PC-3 (cell line): ENCODE data around the gene SH2D6. TPM values are rescaled to one million over a fixed set of nuclear protein-coding genes. Genes with fewer than 3 reads are reported as not detected.

Experiments
- ATAC-seq: fragments of 200-7000 bp; cut with Tn5 transposase; 2 replicates; pipeline ENCODE4 v1.9.1; 2020; ENCODE audit warnings: mild to moderate bottlenecking, moderate library complexity
- BruUV-seq: library from RNA; stranded (reverse); fragments of 400-500 nt; replicated peaks from 2 replicates; lab custom pipeline; 2021; lab: Mats Ljungman, UMichigan
- CTCF ChIA-PET: fragments of 300-600 bp; sonication (Branson Sonifier 250); formaldehyde crosslinking; loops from one replicate; lab custom pipeline; 2022; ENCODE audit warnings: antibody characterized with exemption; lab: Charles Lee
- POLR2A ChIA-PET: fragments of 300-600 bp; sonication (Branson Sonifier 250); formaldehyde crosslinking; loops from one replicate; lab custom pipeline; 2022; ENCODE audit warnings: antibody characterized with exemption; ENCODE audit not compliant: unreplicated experiment; lab: Charles Lee
- DNase-seq: peaks from one replicate; pipeline ENCODE4 v3.0.0-alpha.2; 2015
- H2AFZ ChIP-seq: fragments of 300-600 bp; sonication (generic); 2 replicates; pipeline ENCODE4 v1.6.0; 2016; ENCODE audit warnings: antibody characterized with exemption, low read length
- H3F3A ChIP-seq: fragments of 300-600 bp; sonication (generic); one replicate; pipeline ENCODE4 v1.6.0; 2017; ENCODE audit warnings: antibody characterized with exemption, low read length, control low read depth, mild to moderate bottlenecking; ENCODE audit not compliant: unreplicated experiment
- H3K27ac ChIP-seq: fragments of 300-600 bp; sonication (generic); 2 replicates; pipeline ENCODE4 v1.5.1; 2016; ENCODE audit warnings: mild to moderate bottlenecking, low read length
- H3K27me3 ChIP-seq: fragments of 300-600 bp; sonication (generic); 2 replicates; pipeline ENCODE4 v1.6.1; 2016; ENCODE audit warnings: low read length, mixed read lengths
- H3K36me3 ChIP-seq: fragments of 300-600 bp; sonication (generic); 2 replicates; pipeline ENCODE4 v1.6.1; 2016; ENCODE audit warnings: low read depth, mixed run types, low read length, mixed read lengths
- H3K4me1 ChIP-seq: fragments of 300-600 bp; sonication (generic); 2 replicates; pipeline ENCODE4 v1.5.1; 2016; ENCODE audit warnings: low read length; ENCODE audit not compliant: insufficient read depth
- H3K4me2 ChIP-seq: fragments of 300-600 bp; sonication (generic); 2 replicates; pipeline ENCODE4 v1.6.0; 2016; ENCODE audit warnings: low read length
- H3K4me3 ChIP-seq: fragments of 300-600 bp; sonication (generic); 2 replicates; pipeline ENCODE4 v1.5.1; 2016; ENCODE audit warnings: mild to moderate bottlenecking, low read length, mixed read lengths
- H3K79me2 ChIP-seq: fragments of 300-600 bp; sonication (generic); 2 replicates; pipeline ENCODE4 v1.6.1; 2017; ENCODE audit warnings: low read length, mixed read lengths
- H3K9ac ChIP-seq: fragments of 300-600 bp; sonication (generic); 2 replicates; pipeline ENCODE4 v1.6.0; 2016; ENCODE audit warnings: mild to moderate bottlenecking, low read length
- H3K9me2 ChIP-seq: fragments of 300-600 bp; sonication (generic); replicated peaks from 2 replicates; pipeline ENCODE4 v1.6.1; 2016; ENCODE audit warnings: mixed run types, low read length, mixed read lengths
- H3K9me3 ChIP-seq: fragments of 300-600 bp; sonication (generic); 2 replicates; pipeline ENCODE4 v1.6.1; 2016; ENCODE audit warnings: low read length, mixed read lengths
- H4K20me1 ChIP-seq: fragments of 300-600 bp; sonication (generic); 2 replicates; pipeline ENCODE4 v1.6.1; 2016; ENCODE audit warnings: low read length, mixed read lengths
- EZH2 ChIP-seq: fragments of 300-600 bp; sonication (generic); IDR thresholded peaks from one replicate; pipeline ENCODE4 v1.6.1; 2017; ENCODE audit warnings: antibody characterized with exemption, mild to moderate bottlenecking, low read length; ENCODE audit not compliant: unreplicated experiment
- EZH2phosphoT487 ChIP-seq: fragments of 300-600 bp; sonication (generic); IDR thresholded peaks from 2 replicates; pipeline ENCODE4 v1.6.1; 2018; ENCODE audit warnings: mild to moderate bottlenecking, antibody characterized with exemption, low read length, borderline replicate concordance
- intact Hi-C: fragments of 100-400 bp; cut with micrococcal nuclease; formaldehyde crosslinking; loops from 2 replicates; pipeline ENCODE4 v1.9.0; 2023
- total RNA-seq: library from RNA; depleted of rRNA; stranded (reverse); fragments of >200 nt; gene quantifications from 2 replicates; pipeline ENCODE4 v1.2.3, GENCODE V29; 2014
- TF ChIP-seq, protein P1 (sequence below): fragments of 300-600 bp; sonication (generic); conservative IDR thresholded peaks from 2 replicates; pipeline ENCODE4 v1.5.1; 2017; ENCODE audit warnings: antibody characterized with exemption, low read depth, mild to moderate bottlenecking, low read length

Gene SH2D6
- total RNA-seq, 1 experiment from 2014 or later = not detected

DNA sequence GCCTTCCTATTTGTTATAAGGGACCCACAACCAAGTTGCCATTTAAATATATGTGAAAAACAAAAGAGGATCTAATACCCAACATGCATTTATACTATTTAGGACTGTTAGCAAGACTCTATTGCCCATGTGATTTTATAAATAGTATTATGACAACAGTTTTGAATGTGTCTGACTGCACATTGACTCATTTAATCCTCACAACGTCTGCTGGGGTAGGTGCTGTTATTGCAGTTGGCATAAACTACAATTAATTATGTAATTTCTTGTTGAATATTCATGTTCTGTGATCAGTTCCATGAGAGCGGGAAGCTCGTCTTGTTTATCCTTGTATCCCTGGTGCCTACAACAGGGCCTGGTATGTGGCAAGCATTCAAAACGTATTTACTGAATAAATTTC lies 53.7 kb downstream of the SH2D6 start:
- ChIA-PET CTCF (interaction anchor here (0.6 kb wide), 1 partner anchor 26 kb away, joined by 3 read pairs; no protein-coding TSS in a partner anchor), POLR2A (interaction anchor here (0.6 kb wide), 1 partner anchor 51 kb away, joined by 11 read pairs; no protein-coding TSS in a partner anchor)
- no peak for TF ChIP-seq EZH2phosphoT487
- TF ChIP-seq, protein P1, sequence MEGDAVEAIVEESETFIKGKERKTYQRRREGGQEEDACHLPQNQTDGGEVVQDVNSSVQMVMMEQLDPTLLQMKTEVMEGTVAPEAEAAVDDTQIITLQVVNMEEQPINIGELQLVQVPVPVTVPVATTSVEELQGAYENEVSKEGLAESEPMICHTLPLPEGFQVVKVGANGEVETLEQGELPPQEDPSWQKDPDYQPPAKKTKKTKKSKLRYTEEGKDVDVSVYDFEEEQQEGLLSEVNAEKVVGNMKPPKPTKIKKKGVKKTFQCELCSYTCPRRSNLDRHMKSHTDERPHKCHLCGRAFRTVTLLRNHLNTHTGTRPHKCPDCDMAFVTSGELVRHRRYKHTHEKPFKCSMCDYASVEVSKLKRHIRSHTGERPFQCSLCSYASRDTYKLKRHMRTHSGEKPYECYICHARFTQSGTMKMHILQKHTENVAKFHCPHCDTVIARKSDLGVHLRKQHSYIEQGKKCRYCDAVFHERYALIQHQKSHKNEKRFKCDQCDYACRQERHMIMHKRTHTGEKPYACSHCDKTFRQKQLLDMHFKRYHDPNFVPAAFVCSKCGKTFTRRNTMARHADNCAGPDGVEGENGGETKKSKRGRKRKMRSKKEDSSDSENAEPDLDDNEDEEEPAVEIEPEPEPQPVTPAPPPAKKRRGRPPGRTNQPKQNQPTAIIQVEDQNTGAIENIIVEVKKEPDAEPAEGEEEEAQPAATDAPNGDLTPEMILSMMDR = no peak
- no peak for TF ChIP-seq EZH2
- no peak overlapping the region for H2AFZ ChIP-seq
- H3K27ac ChIP-seq = peak overlapping the region; percentile 31; the same call in 1 of the 2 replicates
- no peak overlapping the region for H3K4me2 ChIP-seq
- H3K4me3 ChIP-seq = no peak overlapping the region
- peaks cover 4% of the 10 kb centered on the region for H3F3A ChIP-seq
- H3K9me3 ChIP-seq = no peaks in the 10 kb centered on the region
- peaks cover 31% of the 10 kb centered on the region for H3K4me1 ChIP-seq
- no TSS peak for BruUV-seq
- no peak for DNase-seq
- no peaks in the 10 kb centered on the region for H3K36me3 ChIP-seq
- H3K9me2 ChIP-seq = no peaks in the 10 kb centered on the region
- no peak for ATAC-seq
- no peak overlapping the region for H3K9ac ChIP-seq
- H3K79me2 ChIP-seq = no peaks in the 10 kb centered on the region
- H3K27me3 ChIP-seq = no peaks in the 10 kb centered on the region
- intact Hi-C loops = no loop called here
- no peaks in the 10 kb centered on the region for H4K20me1 ChIP-seq

DNA sequence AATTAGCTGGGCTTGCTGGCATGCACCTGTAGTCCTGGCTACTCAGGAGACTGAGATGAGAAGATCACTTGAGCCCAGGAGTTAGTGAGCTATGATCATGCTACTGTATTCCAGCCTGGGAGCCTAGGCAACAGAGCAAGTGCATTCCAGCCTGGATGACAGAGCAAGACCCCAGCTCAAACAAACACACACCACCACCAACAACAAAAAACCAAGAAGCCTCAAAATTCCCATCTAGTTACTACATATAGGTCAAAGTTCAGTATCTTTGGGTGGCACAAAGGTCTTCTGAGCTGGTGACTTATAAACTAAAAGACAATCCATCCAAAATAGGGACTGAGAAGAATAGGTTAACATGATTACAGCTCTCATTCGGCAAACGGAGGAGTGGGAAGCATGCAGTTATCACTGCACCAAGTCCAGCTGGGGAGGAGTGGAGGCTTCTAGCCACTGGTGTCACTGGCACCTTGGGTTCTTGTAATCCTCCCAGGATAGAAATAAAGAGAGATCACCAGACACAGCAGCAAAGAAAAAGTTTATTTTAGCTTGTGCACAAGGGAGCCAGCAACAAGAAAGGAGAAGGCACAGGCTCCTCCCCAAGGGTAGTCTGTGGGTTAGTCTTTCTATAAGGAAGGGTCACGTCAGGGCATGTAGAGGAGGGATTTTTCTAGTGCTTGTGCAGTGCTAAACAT lies 57.4 kb downstream of the SH2D6 start:
- no peak overlapping the region for H3K27ac ChIP-seq
- intact Hi-C loops = no loop called here
- CTCF ChIA-PET = no interaction called here
- no peak overlapping the region for H2AFZ ChIP-seq
- no peak overlapping the region for H3K4me2 ChIP-seq
- H3K4me3 ChIP-seq = no peak overlapping the region
- H3K9me2 ChIP-seq = no peaks in the 10 kb centered on the region
- DNase-seq (no peak), ATAC-seq (no peak)
- H4K20me1 ChIP-seq = no peaks in the 10 kb centered on the region
- H3K4me1 ChIP-seq = peaks cover 10% of the 10 kb centered on the region
- no TSS peak for BruUV-seq
- no peaks in the 10 kb centered on the region for H3K9me3 ChIP-seq
- H3K27me3 ChIP-seq = no peaks in the 10 kb centered on the region
- no peaks in the 10 kb centered on the region for H3F3A ChIP-seq
- no peaks in the 10 kb centered on the region for H3K79me2 ChIP-seq
- H3K36me3 ChIP-seq = no peaks in the 10 kb centered on the region
- no peak overlapping the region for H3K9ac ChIP-seq
- POLR2A ChIA-PET = no interaction called here
- TF ChIP-seq EZH2 (no peak), EZH2phosphoT487 (no peak)
- TF ChIP-seq, protein P1 = no peak

DNA sequence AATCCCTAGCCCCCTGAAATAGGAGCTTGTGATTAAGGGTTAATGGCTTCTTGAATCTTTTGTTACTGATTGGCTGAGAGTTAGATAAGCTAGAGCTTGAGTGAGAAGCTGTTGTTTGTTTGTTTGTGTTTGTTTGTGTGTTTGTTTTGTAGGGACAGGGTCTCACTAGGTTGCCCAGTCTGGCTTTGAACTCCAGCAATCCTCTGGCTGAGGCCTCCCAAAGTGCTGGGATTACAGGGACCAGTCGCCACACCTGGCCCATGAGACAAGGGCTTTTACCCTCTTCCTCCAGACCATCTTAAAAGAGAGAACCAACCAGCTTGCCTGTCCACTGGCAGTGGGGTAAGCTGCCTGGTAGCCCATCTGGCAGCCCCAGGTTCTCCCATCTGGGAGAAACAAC lies 58.1 kb downstream of the SH2D6 start:
- H4K20me1 ChIP-seq = no peaks in the 10 kb centered on the region
- DNase-seq (no peak), ATAC-seq (no peak)
- H3F3A ChIP-seq = no peaks in the 10 kb centered on the region
- CTCF ChIA-PET = no interaction called here
- no peak overlapping the region for H3K27ac ChIP-seq
- no peaks in the 10 kb centered on the region for H3K36me3 ChIP-seq
- TF ChIP-seq EZH2 (no peak), EZH2phosphoT487 (no peak)
- no peak overlapping the region for H3K4me2 ChIP-seq
- H3K9me3 ChIP-seq = no peaks in the 10 kb centered on the region
- no peaks in the 10 kb centered on the region for H3K27me3 ChIP-seq
- POLR2A ChIA-PET = no interaction called here
- H3K79me2 ChIP-seq = no peaks in the 10 kb centered on the region
- peaks cover 9% of the 10 kb centered on the region for H3K4me1 ChIP-seq
- no peak overlapping the region for H3K9ac ChIP-seq
- H3K4me3 ChIP-seq = no peak overlapping the region
- no peaks in the 10 kb centered on the region for H3K9me2 ChIP-seq
- H2AFZ ChIP-seq = no peak overlapping the region
- intact Hi-C loops = no loop called here
- no TSS peak for BruUV-seq
